GM10248 (cell line): ENCODE measurements around the gene CLEC16A.

Experiments used
- CTCF ChIA-PET: fragments of 300-600 bp; sonication (Branson Sonifier 250); formaldehyde crosslinking; extraction: SDS; loops from one replicate; lab custom pipeline; 2021; ENCODE audit warnings: antibody characterized with exemption; lab: Yijun Ruan, JAX
- POLR2A ChIA-PET: fragments of 350-650 bp; sonication (Branson Sonifier 250); formaldehyde crosslinking; extraction: SDS; loops from one replicate; lab custom pipeline; 2020; ENCODE audit warnings: antibody characterized with exemption; lab: Yijun Ruan, JAX
- DNase-seq: peaks from one replicate; pipeline ENCODE4 v3.0.0; 2012; ENCODE audit errors: extremely low spot score
- CTCF ChIP-seq: IDR thresholded peaks from 2 replicates; pipeline ENCODE4 v1.5.1; 2012; ENCODE audit warnings: mild to moderate bottlenecking, low read depth; ENCODE audit errors: extremely low read depth, missing control alignments, control extremely low read depth

Gene CLEC16A

GRCh38 chr16:11173426-11173825 lies 229.1 kb downstream of the CLEC16A start:
- no peak for DNase-seq
- ChIA-PET CTCF (interaction anchor here (0.9 to 1.5 kb wide), 2 partner anchors 11 to 78 kb away, joined by 3 to 4 read pairs; no protein-coding TSS in a partner anchor), POLR2A (no interaction called here)
- no peak for TF ChIP-seq CTCF

- no peak for DNase-seq
- TF ChIP-seq CTCF: no peak
- ChIA-PET CTCF (interaction anchor here (1.5 kb wide), 1 partner anchor 10 kb away, joined by 3 read pairs; no protein-coding TSS in a partner anchor), POLR2A (no interaction called here)
Observed at GRCh38 chr16:11174141-11174540, 229.8 kb downstream of the CLEC16A start.

GRCh38 chr16:11175106-11175786 lies 230.9 kb downstream of the CLEC16A start:
- DNase-seq: no peak
- no peak for TF ChIP-seq CTCF
- POLR2A ChIA-PET: no interaction called here
- CTCF ChIA-PET: no interaction called here

GRCh38 chr16:11175787-11176341 lies 231.5 kb downstream of the CLEC16A start:
- POLR2A ChIA-PET: no interaction called here
- DNase-seq: peak; percentile 58
- CTCF ChIA-PET: no interaction called here
- no peak for TF ChIP-seq CTCF

GRCh38 chr16:11177578-11178160 lies 233.3 kb downstream of the CLEC16A start:
- no peak for TF ChIP-seq CTCF
- ChIA-PET CTCF (interaction anchor here (0.9 kb wide), 1 partner anchor 11 kb away, joined by 3 read pairs; no protein-coding TSS in a partner anchor), POLR2A (no interaction called here)
- DNase-seq: no peak

GRCh38 chr16:11178424-11178823 lies 234.1 kb downstream of the CLEC16A start:
- no peak for TF ChIP-seq CTCF
- CTCF ChIA-PET: no interaction called here
- POLR2A ChIA-PET: no interaction called here
- no peak for DNase-seq
